Smooth muscle cell (in vitro differentiated cells): ENCODE results near the gene BAHD1. TPM values are rescaled to one million over a fixed set of nuclear protein-coding genes. Genes with fewer than 3 reads are reported as not detected.

Source experiments
- DNase-seq: peaks from one replicate; lab custom pipeline; 2025; ENCODE audit not compliant: unreplicated experiment; lab: John Stamatoyannopoulos, UW
- H2AFZ ChIP-seq: fragments of 200-600 bp; sonication (generic); 2 replicates; pipeline ENCODE4 v1.6.0; 2016; ENCODE audit warnings: antibody characterized with exemption, low read depth, mild to moderate bottlenecking
- H3F3A ChIP-seq: fragments of 200-600 bp; sonication (generic); 2 replicates; pipeline ENCODE4 v1.6.0; 2017; ENCODE audit warnings: antibody characterized with exemption, low read depth
- H3K27ac ChIP-seq: fragments of 200-600 bp; sonication (generic); 2 replicates; pipeline ENCODE4 v1.5.1; 2016; ENCODE audit warnings: low read depth, mild to moderate bottlenecking
- H3K27me3 ChIP-seq: fragments of 200-600 bp; sonication (generic); 2 replicates; pipeline ENCODE4 v1.6.1; 2016; ENCODE audit warnings: low read depth, mild to moderate bottlenecking
- H3K36me3 ChIP-seq: fragments of 200-600 bp; sonication (generic); 2 replicates; pipeline ENCODE4 v1.5.1; 2016; ENCODE audit warnings: low read depth
- H3K4me1 ChIP-seq: fragments of 200-600 bp; sonication (generic); 2 replicates; pipeline ENCODE4 v1.5.1; 2016; ENCODE audit warnings: low read depth
- H3K4me2 ChIP-seq: fragments of 200-600 bp; sonication (generic); 2 replicates; pipeline ENCODE4 v1.6.0; 2016; ENCODE audit warnings: mild to moderate bottlenecking
- H3K4me3 ChIP-seq: fragments of 200-600 bp; sonication (generic); 2 replicates; pipeline ENCODE4 v1.5.1; 2016; ENCODE audit warnings: mild to moderate bottlenecking
- H3K79me2 ChIP-seq: fragments of 200-600 bp; sonication (generic); 2 replicates; pipeline ENCODE4 v1.6.0; 2016; ENCODE audit warnings: low read depth, mild to moderate bottlenecking
- H3K9ac ChIP-seq: fragments of 200-600 bp; sonication (generic); 2 replicates; pipeline ENCODE4 v1.6.0; 2016; ENCODE audit warnings: low read depth
- H3K9me3 ChIP-seq: fragments of 200-600 bp; sonication (generic); replicated peaks from 2 replicates; pipeline ENCODE4 v1.5.1; 2016; ENCODE audit warnings: low read depth
- H4K20me1 ChIP-seq: fragments of 200-600 bp; sonication (generic); 2 replicates; pipeline ENCODE4 v1.6.0; 2016; ENCODE audit warnings: low read depth
- CTCF ChIP-seq: fragments of 200-600 bp; sonication (generic); IDR thresholded peaks from 2 replicates; pipeline ENCODE4 v1.5.1; 2017; ENCODE audit warnings: borderline replicate concordance, mild to moderate bottlenecking, antibody characterized with exemption; ENCODE audit not compliant: insufficient read depth, poor library complexity, severe bottlenecking
- WGBS: methylation state at CpG from one replicate; pipeline ENCODE4 v1.1.7; 2016; ENCODE audit warnings: low lambda C conversion rate; 5-methylcytosine and 5-hydroxymethylcytosine counted together
- polyA plus RNA-seq: library from polyadenylated mRNA; unstranded; fragments of >200 nt; fragmentation: Nextera tagmentation; extraction: Ambion mirVana; gene quantifications from 2 replicates; pipeline ENCODE4 v1.2.1, GENCODE V29; 2016
- total RNA-seq: library from RNA; depleted of rRNA; stranded (reverse); fragments of >200 nt; gene quantifications from 2 replicates; pipeline ENCODE4 v1.2.3, GENCODE V29; 2014

The BAHD1 gene
- total and polyA plus RNA-seq, 2 experiments from 2014 or later: 8.4 to 11.1 TPM

- no peak overlapping the region for H2AFZ ChIP-seq
- H3F3A ChIP-seq: no peaks in the 10 kb centered on the region
- H3K36me3 ChIP-seq: no peaks in the 10 kb centered on the region
- TF ChIP-seq CTCF: no peak
- no peak overlapping the region for H3K27ac ChIP-seq
- WGBS: 97% methylated on average over 35 of the region's 37 CpGs
- H3K4me3 ChIP-seq: no peak overlapping the region
- H3K4me2 ChIP-seq: no peak overlapping the region
- H3K79me2 ChIP-seq: peaks cover 32% of the 10 kb centered on the region
- no peaks in the 10 kb centered on the region for H3K9me3 ChIP-seq
- H4K20me1 ChIP-seq: peaks cover 98% of the 10 kb centered on the region
- H3K9ac ChIP-seq: no peak overlapping the region
- no peak for DNase-seq
- H3K27me3 ChIP-seq: no peaks in the 10 kb centered on the region
- H3K4me1 ChIP-seq: peaks cover 18% of the 10 kb centered on the region
These were observed 18.0 kb downstream of the BAHD1 start for GRCh38 chr15:40458495-40459371.

GRCh38 chr15:40459391-40460015 is 18.8 kb downstream of the BAHD1 start:
- WGBS: 99% methylated on average over 19 of the region's 19 CpGs
- H3K4me3 ChIP-seq: no peak overlapping the region

GRCh38 chr15:40460404-40460803 is 19.7 kb downstream of the BAHD1 start:
- H3K27me3 ChIP-seq: no peaks in the 10 kb centered on the region
- H3F3A ChIP-seq: no peaks in the 10 kb centered on the region
- H3K9me3 ChIP-seq: no peaks in the 10 kb centered on the region
- no peak for TF ChIP-seq CTCF
- H3K9ac ChIP-seq: no peak overlapping the region
- no peak overlapping the region for H3K27ac ChIP-seq
- H3K36me3 ChIP-seq: no peaks in the 10 kb centered on the region
- no peak overlapping the region for H2AFZ ChIP-seq
- no peak for DNase-seq
- H3K4me3 ChIP-seq: no peak overlapping the region
- peaks cover 93% of the 10 kb centered on the region for H4K20me1 ChIP-seq
- 64% methylated on average over 2 of the region's 2 CpGs for WGBS
- no peak overlapping the region for H3K4me2 ChIP-seq
- H3K79me2 ChIP-seq: peaks cover 26% of the 10 kb centered on the region
- peaks cover 7% of the 10 kb centered on the region for H3K4me1 ChIP-seq

More at GRCh38 chr15:40459391-40460015, 18.8 kb downstream of the BAHD1 start:
- H3K27ac ChIP-seq: no peak overlapping the region
- peaks cover 97% of the 10 kb centered on the region for H4K20me1 ChIP-seq
- no peak for DNase-seq
- no peak overlapping the region for H3K9ac ChIP-seq
- peaks cover 15% of the 10 kb centered on the region for H3K4me1 ChIP-seq
- H2AFZ ChIP-seq: no peak overlapping the region
- peaks cover 30% of the 10 kb centered on the region for H3K79me2 ChIP-seq
- TF ChIP-seq CTCF: no peak
- H3F3A ChIP-seq: no peaks in the 10 kb centered on the region
- no peak overlapping the region for H3K4me2 ChIP-seq
- H3K36me3 ChIP-seq: no peaks in the 10 kb centered on the region
- no peaks in the 10 kb centered on the region for H3K27me3 ChIP-seq
- no peaks in the 10 kb centered on the region for H3K9me3 ChIP-seq
